GM21367 (cell line): ENCODE results near the gene IFNA16.
"Not testable (repeated sequence)": the region's sequence is repeated elsewhere in the genome, so short reads cannot be mapped to it uniquely, and the experiment has no call there.

Experiments
- ATAC-seq: cut with Tn5 transposase; IDR thresholded peaks from one replicate; pipeline ENCODE4 v1.9.1; 2021; ENCODE audit not compliant: unreplicated experiment

Gene IFNA16

GRCh38 chr9:21217211-21217610 lies at the start of gene IFNA16:
Gene IFNA16, minus strand, starts transcription at chr9:21217311. Its CDS starts 6 bp downstream, at chr9:21217305.
- ATAC-seq: not testable (repeated sequence)

GRCh38 chr9:21265421-21266189 lies 48.5 kb upstream of the IFNA16 start:
- ATAC-seq: no peak

- no peak for ATAC-seq
Measured at GRCh38 chr9:21255538-21256212, 38.6 kb upstream of the IFNA16 start.

GRCh38 chr9:21252721-21253547 lies 35.8 kb upstream of the IFNA16 start:
- peak; percentile 72 for ATAC-seq

- no peak for ATAC-seq
Measured at GRCh38 chr9:21251638-21252037, 34.5 kb upstream of the IFNA16 start.

GRCh38 chr9:21251190-21251589 lies 34.1 kb upstream of the IFNA16 start:
- no peak for ATAC-seq

- no peak for ATAC-seq
Measured at GRCh38 chr9:21244836-21245235, 27.7 kb upstream of the IFNA16 start.

- ATAC-seq: no peak
Measured at GRCh38 chr9:21239911-21240310, 22.8 kb upstream of the IFNA16 start, which contains the start of gene IFNA14. Gene IFNA14, minus strand, starts transcription at chr9:21240005. Its CDS starts 70 bp downstream, at chr9:21239935.

GRCh38 chr9:21236360-21236714 lies 19.2 kb upstream of the IFNA16 start:
- ATAC-seq: not testable (repeated sequence)

- ATAC-seq: peak; percentile 82
Measured at GRCh38 chr9:21235468-21236359, 18.6 kb upstream of the IFNA16 start.

GRCh38 chr9:21234153-21234687 lies 17.1 kb upstream of the IFNA16 start:
- ATAC-seq: no peak

GRCh38 chr9:21233258-21233657 lies 16.1 kb upstream of the IFNA16 start:
- no peak for ATAC-seq

- no peak for ATAC-seq
Measured at GRCh38 chr9:21228122-21228521, 11.0 kb upstream of the IFNA16 start, which contains the start of gene IFNA17. Gene IFNA17, minus strand, starts transcription at chr9:21228222. Its CDS starts 49 bp downstream, at chr9:21228173.

GRCh38 chr9:21213411-21214326 lies 3.4 kb downstream of the IFNA16 start:
- peak; percentile 74 for ATAC-seq

GRCh38 chr9:21212160-21212559 lies 5.0 kb downstream of the IFNA16 start:
- not testable (repeated sequence) for ATAC-seq

GRCh38 chr9:21210782-21211181 lies 6.3 kb downstream of the IFNA16 start:
- ATAC-seq: not testable (repeated sequence)

- no peak for ATAC-seq
Measured at GRCh38 chr9:21210311-21210710, 6.8 kb downstream of the IFNA16 start.

GRCh38 chr9:21207043-21207442 lies 10.1 kb downstream of the IFNA16 start, which contains the start of gene IFNA10:
Gene IFNA10, minus strand, starts transcription at chr9:21207143. Its CDS starts 46 bp downstream, at chr9:21207097.
- ATAC-seq: not testable (repeated sequence)

GRCh38 chr9:21205204-21205603 lies 11.9 kb downstream of the IFNA16 start:
- ATAC-seq: no peak
